HG02798 (cell line): ENCODE measurements around the gene ACBD4.

ENCODE experiments used
- ATAC-seq: cut with Tn5 transposase; IDR thresholded peaks from one replicate; pipeline ENCODE4 v1.9.1; 2021; ENCODE audit warnings: mild to moderate bottlenecking; ENCODE audit not compliant: unreplicated experiment, poor library complexity

The ACBD4 gene

GRCh38 chr17:45135192-45135977 lies at the start of gene ACBD4:
TSS of gene ACBD4 (plus strand) at chr17:45135687. CDS start at chr17:45136145, 458 bp downstream.
- peak; percentile 85 for ATAC-seq

GRCh38 chr17:45086391-45086790 lies 49.1 kb upstream of the ACBD4 start:
- ATAC-seq = no peak

GRCh38 chr17:45086865-45087503 lies 48.5 kb upstream of the ACBD4 start:
- ATAC-seq = no peak

- no peak for ATAC-seq
Observed at GRCh38 chr17:45087504-45087975, 47.9 kb upstream of the ACBD4 start.

- no peak for ATAC-seq
Observed at GRCh38 chr17:45087978-45088377, 47.5 kb upstream of the ACBD4 start.

- ATAC-seq = no peak
Observed at GRCh38 chr17:45088741-45089140, 46.7 kb upstream of the ACBD4 start.

- ATAC-seq = no peak
Observed at GRCh38 chr17:45090711-45091110, 44.8 kb upstream of the ACBD4 start.

- no peak for ATAC-seq
Observed at GRCh38 chr17:45091778-45092425, 43.6 kb upstream of the ACBD4 start.

GRCh38 chr17:45092911-45093430 lies 42.5 kb upstream of the ACBD4 start:
- no peak for ATAC-seq

GRCh38 chr17:45093444-45094110 lies 41.9 kb upstream of the ACBD4 start:
- ATAC-seq = no peak

- no peak for ATAC-seq
Observed at GRCh38 chr17:45096141-45096540, 39.3 kb upstream of the ACBD4 start.

- ATAC-seq = no peak
Observed at GRCh38 chr17:45096926-45097325, 38.6 kb upstream of the ACBD4 start.

GRCh38 chr17:45098081-45098868 lies 37.2 kb upstream of the ACBD4 start:
- ATAC-seq = no peak

- no peak for ATAC-seq
Observed at GRCh38 chr17:45098869-45099616, 36.4 kb upstream of the ACBD4 start.

GRCh38 chr17:45101546-45101882 lies 34.0 kb upstream of the ACBD4 start:
- ATAC-seq = no peak

GRCh38 chr17:45101883-45102811 lies 33.3 kb upstream of the ACBD4 start:
- ATAC-seq = no peak

GRCh38 chr17:45102856-45103255 lies 32.6 kb upstream of the ACBD4 start:
- ATAC-seq = no peak

GRCh38 chr17:45103269-45103795 lies 32.2 kb upstream of the ACBD4 start:
- ATAC-seq = no peak
